Liver (tissue), 3 donors: ENCODE measurements around the gene MED26.

Source experiments
- TAF1 ChIP-seq: conservative IDR thresholded peaks from 2 replicates; pipeline ENCODE4 v1.6.1; 2016; ENCODE audit warnings: antibody characterized with exemption, mild to moderate bottlenecking
- TF ChIP-seq, protein P1 (sequence below): fragments of 150-350 bp; IDR thresholded peaks from 2 replicates; pipeline ENCODE4 v1.5.1; 2017; ENCODE audit warnings: improper control_type of control experiment, low read depth, low read length; ENCODE audit not compliant: missing input control
- donor health status: healthy.
- donor health status: healthy.

DNA sequence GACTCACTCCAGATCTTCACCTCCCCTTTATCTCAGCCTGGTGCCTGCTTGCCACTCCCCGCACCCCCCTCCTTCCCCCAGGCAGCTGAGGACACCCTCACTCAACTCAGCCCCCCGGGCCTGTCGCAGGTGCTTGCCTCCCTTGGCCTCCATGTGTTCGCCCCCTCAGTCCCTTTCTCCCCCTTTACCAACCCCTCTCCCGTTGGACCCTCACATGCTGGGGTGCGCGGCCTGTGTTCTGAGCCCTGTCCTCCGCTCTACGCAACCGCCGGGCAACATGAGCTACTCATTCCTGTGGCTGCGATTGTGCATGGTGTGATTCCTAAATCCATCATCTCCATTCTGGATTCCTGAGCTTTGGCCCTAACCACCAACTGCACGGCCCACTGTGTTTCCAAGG lies 90.9 kb downstream of the MED26 start:
- TF ChIP-seq, protein P1, sequence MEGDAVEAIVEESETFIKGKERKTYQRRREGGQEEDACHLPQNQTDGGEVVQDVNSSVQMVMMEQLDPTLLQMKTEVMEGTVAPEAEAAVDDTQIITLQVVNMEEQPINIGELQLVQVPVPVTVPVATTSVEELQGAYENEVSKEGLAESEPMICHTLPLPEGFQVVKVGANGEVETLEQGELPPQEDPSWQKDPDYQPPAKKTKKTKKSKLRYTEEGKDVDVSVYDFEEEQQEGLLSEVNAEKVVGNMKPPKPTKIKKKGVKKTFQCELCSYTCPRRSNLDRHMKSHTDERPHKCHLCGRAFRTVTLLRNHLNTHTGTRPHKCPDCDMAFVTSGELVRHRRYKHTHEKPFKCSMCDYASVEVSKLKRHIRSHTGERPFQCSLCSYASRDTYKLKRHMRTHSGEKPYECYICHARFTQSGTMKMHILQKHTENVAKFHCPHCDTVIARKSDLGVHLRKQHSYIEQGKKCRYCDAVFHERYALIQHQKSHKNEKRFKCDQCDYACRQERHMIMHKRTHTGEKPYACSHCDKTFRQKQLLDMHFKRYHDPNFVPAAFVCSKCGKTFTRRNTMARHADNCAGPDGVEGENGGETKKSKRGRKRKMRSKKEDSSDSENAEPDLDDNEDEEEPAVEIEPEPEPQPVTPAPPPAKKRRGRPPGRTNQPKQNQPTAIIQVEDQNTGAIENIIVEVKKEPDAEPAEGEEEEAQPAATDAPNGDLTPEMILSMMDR = no peak
- no peak for TF ChIP-seq TAF1
